ENCODE results near the gene EGR1. TPM values are rescaled to one million over a fixed set of nuclear protein-coding genes. Genes with fewer than 3 reads are reported as not detected.
A peak's percentile ranks its signal among the peaks of the same experiment; 100 is the strongest.

The EGR1 gene
- total RNA-seq (100 to 1,000 TPM in 1 of 9 donors, 10 to 100 TPM in 4, 1 to 10 TPM in 4; 4.0 to 133 (median 15.3) TPM), polyA plus RNA-seq (10 to 100 TPM; 13.9 to 16.2 TPM)
- long read RNA-seq, donor 1, partial matches to known transcripts, result 0 of 1 reads
- long read RNA-seq, donor 1, other reads (novel, unspliced or antisense), result 1 of 1 reads
- long read RNA-seq, donor 2, partial matches to known transcripts, result 0 of 5 reads
- long read RNA-seq, donor 2, other reads (novel, unspliced or antisense), result 5 of 5 reads
- long read RNA-seq, donor 3, partial matches to known transcripts, result 0 of 2 reads
- long read RNA-seq, donor 3, other reads (novel, unspliced or antisense), result 1 of 2 reads

GRCh38 chr5:138465261-138466124 is at the start of gene EGR1:
EGR1 (plus strand) TSS chr5:138465479; CDS start chr5:138465762, 283 bp downstream.
- WGBS, 4 donors, result 0 to 1% (median 1%) methylated on average over 26 to 85 of the region's 85 CpGs
- peak; percentile 95 to 96 (median 96) for DNase-seq
- H3K4me1 ChIP-seq, result peaks cover 0 to 55% (median 31%) of the 10 kb centered on the region in 12 donors
- intact Hi-C loops (cut with DNase I), result loop anchor here in 5 of 10 donors (2.0 to 5.0 kb wide), 4 partner anchors 25 to 77 kb away; partner anchors contain the start of gene ETF1 (in 4 of the 5)
- peak; percentile 52 to 78 (median 67) for ATAC-seq
- H3K36me3 ChIP-seq, result peaks cover 0 to 25% (median 16%) of the 10 kb centered on the region in 9 donors
- H3K4me3 ChIP-seq, result peak within 1 kb of the TSS; percentile 62 to 95 (median 86)
- H3K27ac ChIP-seq, result peak within 1 kb of the TSS; percentile 93 to 100 (median 98)
- no peaks in the 10 kb centered on the region for H3K27me3 ChIP-seq
- peak in 1 of 2 donors; percentile 89 for TF ChIP-seq POLR2A (IDR thresholded peaks at IDR 0.05)
- TF ChIP-seq CTCF (IDR thresholded peaks at IDR 0.05), result peak in 1 of 12 donors; percentile 4
- H3K9me3 ChIP-seq, result no peaks in the 10 kb centered on the region

- Histone ChIP-seq H3K4me3 (no peak overlapping the region), H3K36me3 (peaks cover 0 to 100% (median 97%) of the 10 kb centered on the region in 9 donors), H3K9me3 (no peaks in the 10 kb centered on the region), H3K27ac (no peak overlapping the region), H3K27me3 (no peaks in the 10 kb centered on the region), H3K4me1 (no peaks in the 10 kb centered on the region)
- no peak for ATAC-seq
- DNase-seq, result no peak
- intact Hi-C loops (cut with DNase I), result no loop called here
- WGBS, 4 donors, result 68 to 79% (median 73%) methylated on average over 2 of the region's 2 CpGs
- no peak for TF ChIP-seq POLR2A (IDR thresholded peaks at IDR 0.05)
- no peak for TF ChIP-seq CTCF (IDR thresholded peaks at IDR 0.05)
These were observed 46.8 kb upstream of the EGR1 start for GRCh38 chr5:138418444-138418843.

GRCh38 chr5:138425079-138425478 is 40.2 kb upstream of the EGR1 start:
- intact Hi-C loops (cut with DNase I), result no loop called here
- peaks cover 0 to 9% (median 4%) of the 10 kb centered on the region in 12 donors for H3K4me1 ChIP-seq
- 58 to 81% (median 72%) methylated on average over 1 of the region's 1 CpG for WGBS, 4 donors

More at GRCh38 chr5:138425079-138425478, 40.2 kb upstream of the EGR1 start:
- peak overlapping the region in 9 of 12 donors; percentile 4 to 67 (median 57) for H3K27ac ChIP-seq
- no peaks in the 10 kb centered on the region for H3K9me3 ChIP-seq
- ATAC-seq, result peak in 3 of 4 donors; percentile 39 to 80 (median 58)
- H3K27me3 ChIP-seq, result no peaks in the 10 kb centered on the region
- H3K4me3 ChIP-seq, result no peak overlapping the region
- TF ChIP-seq POLR2A (IDR thresholded peaks at IDR 0.05) (no peak), CTCF (IDR thresholded peaks at IDR 0.05) (no peak)
- H3K36me3 ChIP-seq, result peaks cover 0 to 100% (median 100%) of the 10 kb centered on the region in 9 donors
- no peak for DNase-seq
